ENCODE measurements around the gene FBXW7.

DNA sequence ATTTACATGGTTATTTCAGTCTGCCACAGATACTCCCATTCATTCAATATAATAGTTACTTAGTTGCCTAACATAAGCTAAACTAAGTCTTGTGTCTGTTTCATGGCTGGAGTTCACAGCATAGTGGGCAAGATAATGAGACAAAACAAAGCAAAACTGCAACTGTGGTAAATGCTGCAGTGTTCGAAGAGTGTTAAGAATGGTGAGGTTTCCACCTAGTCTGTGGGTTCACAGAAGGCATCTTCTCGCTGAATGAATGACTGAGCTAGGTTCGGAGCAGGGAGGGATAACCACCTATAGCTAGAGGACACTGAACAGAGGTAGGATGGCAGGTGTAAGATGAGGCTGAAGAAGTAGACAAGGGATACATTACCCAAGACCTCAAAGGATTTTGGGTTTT is 171.0 kb downstream of the FBXW7 start:
- TF ChIP-seq CTCF (conservative IDR thresholded peaks at IDR 0.05; ENCODE audit: low read depth, low read length) (no peak), EZH2 (IDR thresholded peaks at IDR 0.05; ENCODE audit: borderline replicate concordance, low read depth, low read length, poor library complexity, severe bottlenecking) (no peak)
